ENCODE results near the gene BABAM2. TPM values are rescaled to one million over a fixed set of nuclear protein-coding genes. Genes with fewer than 3 reads are reported as not detected.

BABAM2 gene
- total RNA-seq, 1 donor from 2014 or later, result 34.6 TPM

DNA sequence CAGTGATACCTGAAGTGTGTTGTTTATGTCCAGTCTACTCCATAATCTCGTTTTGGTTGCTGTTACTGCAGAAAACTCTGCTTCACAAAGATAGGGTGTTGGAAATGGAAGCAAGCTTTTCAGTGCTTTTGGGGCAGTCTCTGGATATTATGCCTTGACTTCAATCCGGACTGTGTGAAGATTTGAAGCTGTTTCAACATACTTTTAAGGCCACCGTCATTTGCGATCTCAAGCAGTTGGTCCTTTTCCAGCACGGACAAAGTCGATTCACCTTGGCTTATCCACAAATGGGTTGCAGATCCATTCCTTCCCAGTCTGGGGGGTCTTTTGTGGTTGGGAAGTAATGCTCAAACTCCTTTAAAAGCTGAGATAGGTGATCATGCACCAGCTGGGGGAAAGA lies 20.8 kb upstream of the BABAM2 start:
- Histone ChIP-seq H3K27me3 (peaks cover 10% of the 10 kb centered on the region), H3K4me3 (no peak overlapping the region), H3K36me3 (no peaks in the 10 kb centered on the region), H3K4me1 (no peaks in the 10 kb centered on the region), H3K9ac (no peak overlapping the region), H3K4me2 (no peak overlapping the region), H3K27ac (no peak overlapping the region), H3K79me2 (ENCODE audit: low read depth) (no peaks in the 10 kb centered on the region), H3F3A (ENCODE audit: low read depth) (no peaks in the 10 kb centered on the region), H2AFZ (replicated peaks) (no peak overlapping the region), H3K9me3 (ENCODE audit: low read depth) (no peaks in the 10 kb centered on the region), H4K20me1 (ENCODE audit: low read depth) (no peaks in the 10 kb centered on the region)
- H3K4me3 Mint-ChIP-seq, result no peak overlapping the region
- H3K27me3 Mint-ChIP-seq (ENCODE audit: insufficient read depth, low read depth), result no peaks in the 10 kb centered on the region
- no peaks in the 10 kb centered on the region for H3K9me3 Mint-ChIP-seq
- no peak for DNase-seq (ENCODE audit: low spot score)
- no peak overlapping the region for H3K27ac Mint-ChIP-seq
- H3K36me3 Mint-ChIP-seq, result no peaks in the 10 kb centered on the region
- H3K4me1 Mint-ChIP-seq, result no peaks in the 10 kb centered on the region
- no peak for TF ChIP-seq EZH2 (IDR thresholded peaks at IDR 0.05)

GRCh38 chr2:27870724-27871123 lies 19.8 kb upstream of the BABAM2 start:
- no peaks in the 10 kb centered on the region for H3K4me1 Mint-ChIP-seq
- Histone ChIP-seq H3K9me3 (ENCODE audit: low read depth) (no peaks in the 10 kb centered on the region), H3K9ac (no peak overlapping the region)

GRCh38 chr2:27871802-27872201 lies 18.7 kb upstream of the BABAM2 start:
- no peaks in the 10 kb centered on the region for H3F3A ChIP-seq (ENCODE audit: low read depth)
- no peaks in the 10 kb centered on the region for H3K9me3 ChIP-seq (ENCODE audit: low read depth)
- peak; percentile 3 for DNase-seq (ENCODE audit: low spot score)
- no peaks in the 10 kb centered on the region for H3K79me2 ChIP-seq (ENCODE audit: low read depth)
- no peak overlapping the region for H3K4me2 ChIP-seq
- H2AFZ ChIP-seq (replicated peaks), result no peak overlapping the region
- Mint-ChIP-seq H3K27ac (no peak overlapping the region), H3K27me3 (ENCODE audit: insufficient read depth, low read depth) (no peaks in the 10 kb centered on the region), H3K9me3 (peaks cover 6% of the 10 kb centered on the region), H3K4me3 (no peak overlapping the region), H3K36me3 (no peaks in the 10 kb centered on the region), H3K4me1 (no peaks in the 10 kb centered on the region)
- H4K20me1 ChIP-seq (ENCODE audit: low read depth), result no peaks in the 10 kb centered on the region
- H3K27me3 ChIP-seq, result no peaks in the 10 kb centered on the region
- no peaks in the 10 kb centered on the region for H3K36me3 ChIP-seq
- TF ChIP-seq, protein P1, sequence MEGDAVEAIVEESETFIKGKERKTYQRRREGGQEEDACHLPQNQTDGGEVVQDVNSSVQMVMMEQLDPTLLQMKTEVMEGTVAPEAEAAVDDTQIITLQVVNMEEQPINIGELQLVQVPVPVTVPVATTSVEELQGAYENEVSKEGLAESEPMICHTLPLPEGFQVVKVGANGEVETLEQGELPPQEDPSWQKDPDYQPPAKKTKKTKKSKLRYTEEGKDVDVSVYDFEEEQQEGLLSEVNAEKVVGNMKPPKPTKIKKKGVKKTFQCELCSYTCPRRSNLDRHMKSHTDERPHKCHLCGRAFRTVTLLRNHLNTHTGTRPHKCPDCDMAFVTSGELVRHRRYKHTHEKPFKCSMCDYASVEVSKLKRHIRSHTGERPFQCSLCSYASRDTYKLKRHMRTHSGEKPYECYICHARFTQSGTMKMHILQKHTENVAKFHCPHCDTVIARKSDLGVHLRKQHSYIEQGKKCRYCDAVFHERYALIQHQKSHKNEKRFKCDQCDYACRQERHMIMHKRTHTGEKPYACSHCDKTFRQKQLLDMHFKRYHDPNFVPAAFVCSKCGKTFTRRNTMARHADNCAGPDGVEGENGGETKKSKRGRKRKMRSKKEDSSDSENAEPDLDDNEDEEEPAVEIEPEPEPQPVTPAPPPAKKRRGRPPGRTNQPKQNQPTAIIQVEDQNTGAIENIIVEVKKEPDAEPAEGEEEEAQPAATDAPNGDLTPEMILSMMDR (IDR thresholded peaks at IDR 0.05), result no peak
- no peak for TF ChIP-seq EZH2 (IDR thresholded peaks at IDR 0.05)
- no peak for TF ChIP-seq EZH2phosphoT487 (IDR thresholded peaks at IDR 0.05)
- H3K4me1 ChIP-seq, result no peaks in the 10 kb centered on the region
- no peak overlapping the region for H3K4me3 ChIP-seq
- H3K27ac ChIP-seq, result no peak overlapping the region
- H3K9ac ChIP-seq, result no peak overlapping the region

More at GRCh38 chr2:27870724-27871123, 19.8 kb upstream of the BABAM2 start:
- Mint-ChIP-seq H3K4me3 (no peak overlapping the region), H3K27ac (no peak overlapping the region), H3K36me3 (no peaks in the 10 kb centered on the region), H3K27me3 (ENCODE audit: insufficient read depth, low read depth) (no peaks in the 10 kb centered on the region), H3K9me3 (peaks cover 1% of the 10 kb centered on the region)
- H3K79me2 ChIP-seq (ENCODE audit: low read depth), result no peaks in the 10 kb centered on the region
- H3K4me3 ChIP-seq, result no peak overlapping the region
- DNase-seq (ENCODE audit: low spot score), result no peak
- no peak overlapping the region for H3K27ac ChIP-seq
- no peak for TF ChIP-seq EZH2phosphoT487 (IDR thresholded peaks at IDR 0.05)
- TF ChIP-seq, protein P1 (IDR thresholded peaks at IDR 0.05), result no peak
- TF ChIP-seq EZH2 (IDR thresholded peaks at IDR 0.05), result no peak
- H3F3A ChIP-seq (ENCODE audit: low read depth), result no peaks in the 10 kb centered on the region
- no peaks in the 10 kb centered on the region for H4K20me1 ChIP-seq (ENCODE audit: low read depth)
- no peaks in the 10 kb centered on the region for H3K36me3 ChIP-seq
- no peak overlapping the region for H3K4me2 ChIP-seq
- H2AFZ ChIP-seq (replicated peaks), result no peak overlapping the region
- peaks cover 7% of the 10 kb centered on the region for H3K27me3 ChIP-seq
- H3K4me1 ChIP-seq, result no peaks in the 10 kb centered on the region

DNA sequence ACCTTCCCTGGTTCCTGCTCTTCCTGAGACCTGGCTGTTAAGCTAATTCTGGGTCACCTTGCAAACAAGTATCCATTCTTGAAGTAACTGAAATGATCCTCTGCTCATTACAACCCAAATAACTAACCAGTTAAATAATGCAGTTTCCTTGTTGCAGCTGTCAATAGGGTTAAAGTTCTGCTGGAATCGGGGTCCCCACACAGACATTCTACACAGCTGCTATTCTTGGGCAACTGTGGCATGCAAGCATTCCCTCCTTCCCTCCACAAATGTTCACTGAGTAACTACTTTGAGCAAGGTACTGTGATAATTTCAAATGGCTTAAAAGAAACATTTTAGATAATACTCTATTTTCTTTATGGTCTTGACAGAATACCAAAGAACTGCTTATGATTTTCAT lies 17.4 kb upstream of the BABAM2 start:
- H3K9me3 ChIP-seq (ENCODE audit: low read depth), result no peaks in the 10 kb centered on the region
- no peaks in the 10 kb centered on the region for H3F3A ChIP-seq (ENCODE audit: low read depth)
- no peaks in the 10 kb centered on the region for H4K20me1 ChIP-seq (ENCODE audit: low read depth)
- Mint-ChIP-seq H3K36me3 (no peaks in the 10 kb centered on the region), H3K4me1 (no peaks in the 10 kb centered on the region), H3K27me3 (ENCODE audit: insufficient read depth, low read depth) (no peaks in the 10 kb centered on the region), H3K4me3 (no peak overlapping the region), H3K27ac (no peak overlapping the region), H3K9me3 (peaks cover 6% of the 10 kb centered on the region)
- H2AFZ ChIP-seq (replicated peaks), result no peak overlapping the region
- TF ChIP-seq EZH2 (IDR thresholded peaks at IDR 0.05), result no peak
- TF ChIP-seq EZH2phosphoT487 (IDR thresholded peaks at IDR 0.05), result no peak
- TF ChIP-seq, protein P1 (IDR thresholded peaks at IDR 0.05), result no peak
- H3K36me3 ChIP-seq, result no peaks in the 10 kb centered on the region
- H3K4me1 ChIP-seq, result no peaks in the 10 kb centered on the region
- H3K9ac ChIP-seq, result no peak overlapping the region
- DNase-seq (ENCODE audit: low spot score), result no peak
- no peak overlapping the region for H3K4me2 ChIP-seq
- no peak overlapping the region for H3K4me3 ChIP-seq
- no peak overlapping the region for H3K27ac ChIP-seq
- no peaks in the 10 kb centered on the region for H3K27me3 ChIP-seq
- H3K79me2 ChIP-seq (ENCODE audit: low read depth), result no peaks in the 10 kb centered on the region

Data from neural progenitor cell (in vitro differentiated cells).